Stimulated activated CD8-positive, alpha-beta memory T cell treated with anti-CD3 and anti-CD28 coated beads, Interleukin-4, amount 100 ng/mL, for 4 hours (primary cell): ENCODE results near the gene HNRNPK.

ENCODE experiments used
- DNase-seq, 2 donors: peaks; one replicate each; pipeline ENCODE4 v3.0.0-alpha.2; 2020; ENCODE audit warnings: low read depth in 2 of 2, low spot score in 1 of 2

HNRNPK gene

GRCh38 chr9:83979812-83980394 is at the start of gene HNRNPK:
HNRNPK (minus strand) TSS chr9:83980215; CDS start chr9:83978252, 1,963 bp downstream.
- peak; percentile 98 to 99 for DNase-seq

- no peak for DNase-seq
Observed at GRCh38 chr9:84027201-84027600, 47.2 kb upstream of the HNRNPK start.

GRCh38 chr9:84024041-84024575 is 44.1 kb upstream of the HNRNPK start:
- no peak for DNase-seq

GRCh38 chr9:84007662-84008061 is 27.6 kb upstream of the HNRNPK start:
- no peak for DNase-seq

- DNase-seq = no peak
Observed at GRCh38 chr9:84003246-84003645, 23.2 kb upstream of the HNRNPK start.

GRCh38 chr9:84002344-84002743 is 22.3 kb upstream of the HNRNPK start:
- no peak for DNase-seq

- DNase-seq = no peak
Observed at GRCh38 chr9:84001621-84002020, 21.6 kb upstream of the HNRNPK start.

GRCh38 chr9:84000186-84000585 is 20.2 kb upstream of the HNRNPK start:
- DNase-seq = no peak

- DNase-seq = no peak
Observed at GRCh38 chr9:83999141-83999918, 19.3 kb upstream of the HNRNPK start.

- no peak for DNase-seq
Observed at GRCh38 chr9:83996126-83996525, 16.1 kb upstream of the HNRNPK start.

GRCh38 chr9:83992901-83993300 is 12.9 kb upstream of the HNRNPK start:
- no peak for DNase-seq

GRCh38 chr9:83992407-83992806 is 12.4 kb upstream of the HNRNPK start:
- DNase-seq = no peak

GRCh38 chr9:83991355-83991754 is 11.3 kb upstream of the HNRNPK start:
- DNase-seq = no peak

GRCh38 chr9:83988411-83988810 is 8.4 kb upstream of the HNRNPK start:
- no peak for DNase-seq

- no peak for DNase-seq
Observed at GRCh38 chr9:83987402-83987791, 7.4 kb upstream of the HNRNPK start.

- peak in 1 of 2 donors; percentile 15 for DNase-seq
Observed at GRCh38 chr9:83986765-83987401, 6.9 kb upstream of the HNRNPK start.

- no peak for DNase-seq
Observed at GRCh38 chr9:83986195-83986594, 6.2 kb upstream of the HNRNPK start.

- DNase-seq = no peak
Observed at GRCh38 chr9:83981126-83981871, 1.3 kb upstream of the HNRNPK start.

- DNase-seq = peak; percentile 98 to 99
Observed at GRCh38 chr9:83980395-83981125, 545 bp upstream of the HNRNPK start, which contains the start of gene RMI1. RMI1 (plus strand) TSS chr9:83980805; CDS start chr9:84000987, 20,182 bp downstream.

GRCh38 chr9:83978992-83979811 is 813 bp downstream of the HNRNPK start:
- DNase-seq = peak; percentile 70 to 82
